GM13976 (cell line): ENCODE data around the gene ATP8A1.

Experiments used
- DNase-seq: peaks from one replicate; pipeline ENCODE4 v3.0.0; 2012; ENCODE audit warnings: low spot score
- CTCF ChIP-seq: IDR thresholded peaks from 2 replicates; pipeline ENCODE4 v1.5.1; 2012; ENCODE audit warnings: borderline replicate concordance, mild to moderate bottlenecking; ENCODE audit not compliant: insufficient read depth; ENCODE audit errors: extremely low read depth, missing control alignments, control extremely low read depth
- in situ Hi-C: fragments of 300-500 bp; cut with MboI; formaldehyde crosslinking; loops from one replicate; pipeline ENCODE4 v1.12.0; 2022; ENCODE audit warnings: low sequenced_read_pairs, mixed read lengths, inconsistent platforms; ENCODE audit not compliant: unreplicated experiment

Gene ATP8A1

GRCh38 chr4:42605264-42605663, 51.6 kb downstream of the ATP8A1 start:
- no peak for DNase-seq
- in situ Hi-C loops: no loop called here
- TF ChIP-seq CTCF: no peak

GRCh38 chr4:42603862-42604261, 53.0 kb downstream of the ATP8A1 start:
- no peak for TF ChIP-seq CTCF
- no peak for DNase-seq
- in situ Hi-C loops: no loop called here

- no peak for TF ChIP-seq CTCF
- DNase-seq: peak; percentile 26
- in situ Hi-C loops: no loop called here
Observed at GRCh38 chr4:42600578-42600977, 56.3 kb downstream of the ATP8A1 start.

- TF ChIP-seq CTCF: no peak
- DNase-seq: no peak
- in situ Hi-C loops: no loop called here
Observed at GRCh38 chr4:42596918-42597317, 60.0 kb downstream of the ATP8A1 start.

- TF ChIP-seq CTCF: no peak
- no peak for DNase-seq
- in situ Hi-C loops: no loop called here
Observed at GRCh38 chr4:42594888-42595287, 62.0 kb downstream of the ATP8A1 start.

GRCh38 chr4:42588909-42589308, 68.0 kb downstream of the ATP8A1 start:
- no peak for TF ChIP-seq CTCF
- DNase-seq: no peak
- in situ Hi-C loops: no loop called here

- in situ Hi-C loops: no loop called here
Observed at GRCh38 chr4:42586775-42587174, 70.1 kb downstream of the ATP8A1 start.

More at GRCh38 chr4:42586775-42587174, 70.1 kb downstream of the ATP8A1 start:
- no peak for TF ChIP-seq CTCF
- DNase-seq: no peak
